ENCODE data around the gene RHAG.

GRCh38 chr6:49634092-49634835 lies 2.4 kb downstream of the RHAG start:
- TF ChIP-seq, protein P1, sequence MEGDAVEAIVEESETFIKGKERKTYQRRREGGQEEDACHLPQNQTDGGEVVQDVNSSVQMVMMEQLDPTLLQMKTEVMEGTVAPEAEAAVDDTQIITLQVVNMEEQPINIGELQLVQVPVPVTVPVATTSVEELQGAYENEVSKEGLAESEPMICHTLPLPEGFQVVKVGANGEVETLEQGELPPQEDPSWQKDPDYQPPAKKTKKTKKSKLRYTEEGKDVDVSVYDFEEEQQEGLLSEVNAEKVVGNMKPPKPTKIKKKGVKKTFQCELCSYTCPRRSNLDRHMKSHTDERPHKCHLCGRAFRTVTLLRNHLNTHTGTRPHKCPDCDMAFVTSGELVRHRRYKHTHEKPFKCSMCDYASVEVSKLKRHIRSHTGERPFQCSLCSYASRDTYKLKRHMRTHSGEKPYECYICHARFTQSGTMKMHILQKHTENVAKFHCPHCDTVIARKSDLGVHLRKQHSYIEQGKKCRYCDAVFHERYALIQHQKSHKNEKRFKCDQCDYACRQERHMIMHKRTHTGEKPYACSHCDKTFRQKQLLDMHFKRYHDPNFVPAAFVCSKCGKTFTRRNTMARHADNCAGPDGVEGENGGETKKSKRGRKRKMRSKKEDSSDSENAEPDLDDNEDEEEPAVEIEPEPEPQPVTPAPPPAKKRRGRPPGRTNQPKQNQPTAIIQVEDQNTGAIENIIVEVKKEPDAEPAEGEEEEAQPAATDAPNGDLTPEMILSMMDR (conservative IDR thresholded peaks at IDR 0.05; ENCODE audit: low read length), result no peak
- TF ChIP-seq EZH2phosphoT487 (IDR thresholded peaks at IDR 0.05; ENCODE audit: borderline replicate concordance, low read depth, low read length), result no peak

All from OCI-LY7 (cell line).